ENCODE results near the gene CTDP1. TPM values are rescaled to one million over a fixed set of nuclear protein-coding genes. Genes with fewer than 3 reads are reported as not detected.

Gene CTDP1
- total RNA-seq, 1 experiment from 2014 or later, result 20.3 TPM

DNA sequence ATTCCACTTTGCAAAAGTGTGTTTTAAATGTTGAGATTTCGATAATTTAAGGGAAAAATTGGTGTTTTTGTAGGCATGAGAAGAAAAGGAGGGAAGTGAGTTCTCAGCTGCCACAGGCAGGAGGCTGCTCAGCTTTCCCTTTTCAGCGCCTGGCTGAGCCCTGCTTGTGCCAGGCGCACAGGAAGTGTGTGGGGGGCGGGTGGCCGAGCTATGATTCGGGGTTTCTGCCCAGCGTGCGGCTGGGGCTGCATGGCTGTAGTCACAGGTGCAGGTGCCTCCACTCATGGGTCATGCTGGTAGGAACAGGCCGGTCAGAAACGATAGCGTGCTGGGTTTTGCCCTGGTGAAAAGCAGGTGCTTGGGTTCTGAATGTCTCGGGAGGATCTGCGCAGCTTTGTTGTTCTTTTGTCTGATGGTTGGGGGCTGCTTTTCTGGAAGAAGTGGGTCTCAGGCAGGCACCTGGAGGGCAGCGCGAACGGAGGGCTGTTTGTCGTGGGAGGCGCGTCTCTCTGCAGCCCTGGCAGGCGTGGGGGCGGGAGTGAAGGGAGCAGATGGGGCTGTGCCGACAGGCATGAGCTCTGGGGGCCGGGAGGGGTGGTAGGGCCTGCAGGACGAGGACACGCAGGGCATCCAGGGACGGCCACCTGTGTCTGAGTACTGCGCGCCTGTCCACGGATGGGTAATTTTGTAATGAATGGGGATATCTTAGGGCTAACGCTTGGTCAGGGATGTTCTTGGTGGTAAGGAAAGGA lies 120.2 kb downstream of the CTDP1 start:
- no TSS peak for BruUV-seq (replicated peaks)
- H3K4me1 Mint-ChIP-seq (ENCODE audit: insufficient read depth, unreplicated experiment), result no peaks in the 10 kb centered on the region
- no peaks in the 10 kb centered on the region for H3K36me3 Mint-ChIP-seq (ENCODE audit: insufficient read depth, unreplicated experiment)
- peaks cover 15% of the 10 kb centered on the region for H3K9me3 Mint-ChIP-seq (ENCODE audit: unreplicated experiment)
- no peak for DNase-seq (ENCODE audit: unreplicated experiment)
- ChIA-PET CTCF (no interaction called here), POLR2A (no interaction called here)
- H3K27me3 Mint-ChIP-seq (ENCODE audit: insufficient read depth, unreplicated experiment), result peaks cover 12% of the 10 kb centered on the region
- TF ChIP-seq, protein P1, sequence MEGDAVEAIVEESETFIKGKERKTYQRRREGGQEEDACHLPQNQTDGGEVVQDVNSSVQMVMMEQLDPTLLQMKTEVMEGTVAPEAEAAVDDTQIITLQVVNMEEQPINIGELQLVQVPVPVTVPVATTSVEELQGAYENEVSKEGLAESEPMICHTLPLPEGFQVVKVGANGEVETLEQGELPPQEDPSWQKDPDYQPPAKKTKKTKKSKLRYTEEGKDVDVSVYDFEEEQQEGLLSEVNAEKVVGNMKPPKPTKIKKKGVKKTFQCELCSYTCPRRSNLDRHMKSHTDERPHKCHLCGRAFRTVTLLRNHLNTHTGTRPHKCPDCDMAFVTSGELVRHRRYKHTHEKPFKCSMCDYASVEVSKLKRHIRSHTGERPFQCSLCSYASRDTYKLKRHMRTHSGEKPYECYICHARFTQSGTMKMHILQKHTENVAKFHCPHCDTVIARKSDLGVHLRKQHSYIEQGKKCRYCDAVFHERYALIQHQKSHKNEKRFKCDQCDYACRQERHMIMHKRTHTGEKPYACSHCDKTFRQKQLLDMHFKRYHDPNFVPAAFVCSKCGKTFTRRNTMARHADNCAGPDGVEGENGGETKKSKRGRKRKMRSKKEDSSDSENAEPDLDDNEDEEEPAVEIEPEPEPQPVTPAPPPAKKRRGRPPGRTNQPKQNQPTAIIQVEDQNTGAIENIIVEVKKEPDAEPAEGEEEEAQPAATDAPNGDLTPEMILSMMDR (IDR thresholded peaks at IDR 0.05; ENCODE audit: unreplicated experiment), result no peak
- intact Hi-C loops (cut with micrococcal nuclease), result no loop called here
- H3K4me3 Mint-ChIP-seq (ENCODE audit: unreplicated experiment), result no peak overlapping the region
- H3K27ac Mint-ChIP-seq (ENCODE audit: low read depth, unreplicated experiment), result no peak overlapping the region

DNA sequence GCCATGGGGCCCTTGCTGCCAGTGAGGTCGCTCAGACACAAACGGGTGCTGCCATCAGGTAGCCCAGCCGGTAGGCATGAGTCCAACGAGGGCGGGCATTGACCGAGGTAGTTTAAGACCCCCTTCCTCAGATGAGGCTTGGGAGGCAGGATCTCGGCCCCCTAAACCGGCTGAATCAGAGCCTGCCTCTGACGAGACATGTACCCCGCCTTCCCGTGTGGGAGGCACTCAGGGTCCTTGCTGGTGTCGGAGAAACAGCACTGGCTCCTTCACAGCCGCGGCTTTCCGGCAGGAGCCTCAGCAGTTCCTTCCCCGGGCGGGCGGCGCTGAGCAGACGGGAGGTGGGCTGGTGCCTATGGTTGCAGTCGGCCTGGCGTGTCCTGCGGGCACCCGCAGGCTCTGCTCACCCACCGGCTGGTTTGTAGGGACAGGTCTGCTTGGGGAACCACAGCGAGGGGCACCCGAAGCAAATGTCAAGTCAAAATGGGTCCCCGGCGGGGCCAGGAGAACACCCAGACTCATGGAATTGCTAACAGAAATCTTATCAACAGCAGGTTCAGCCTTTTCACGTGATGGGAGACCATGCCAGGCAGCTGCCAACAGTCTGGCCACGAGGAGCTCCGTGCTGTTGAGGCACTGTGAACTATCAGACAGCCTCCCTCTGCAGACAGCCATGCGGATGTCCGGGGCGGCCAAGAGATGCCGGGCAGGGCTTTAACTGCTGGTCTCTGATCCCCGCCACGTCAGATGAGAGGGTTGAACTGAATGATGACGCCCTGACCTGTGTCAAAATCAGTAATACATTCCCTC lies 121.0 kb downstream of the CTDP1 start:
- Mint-ChIP-seq H3K36me3 (ENCODE audit: insufficient read depth, unreplicated experiment) (no peaks in the 10 kb centered on the region), H3K4me1 (ENCODE audit: insufficient read depth, unreplicated experiment) (no peaks in the 10 kb centered on the region), H3K27me3 (ENCODE audit: insufficient read depth, unreplicated experiment) (peaks cover 12% of the 10 kb centered on the region), H3K9me3 (ENCODE audit: unreplicated experiment) (peaks cover 11% of the 10 kb centered on the region), H3K4me3 (ENCODE audit: unreplicated experiment) (no peak overlapping the region), H3K27ac (ENCODE audit: low read depth, unreplicated experiment) (no peak overlapping the region)
- BruUV-seq (replicated peaks), result no TSS peak
- TF ChIP-seq, protein P1 (IDR thresholded peaks at IDR 0.05; ENCODE audit: unreplicated experiment), result no peak
- DNase-seq (ENCODE audit: unreplicated experiment), result no peak
- ChIA-PET CTCF (interaction anchor here (0.6 kb wide), 1 partner anchor 70 kb away, joined by 3 read pairs; no protein-coding TSS in a partner anchor), POLR2A (no interaction called here)
- intact Hi-C loops (cut with micrococcal nuclease), result no loop called here

DNA sequence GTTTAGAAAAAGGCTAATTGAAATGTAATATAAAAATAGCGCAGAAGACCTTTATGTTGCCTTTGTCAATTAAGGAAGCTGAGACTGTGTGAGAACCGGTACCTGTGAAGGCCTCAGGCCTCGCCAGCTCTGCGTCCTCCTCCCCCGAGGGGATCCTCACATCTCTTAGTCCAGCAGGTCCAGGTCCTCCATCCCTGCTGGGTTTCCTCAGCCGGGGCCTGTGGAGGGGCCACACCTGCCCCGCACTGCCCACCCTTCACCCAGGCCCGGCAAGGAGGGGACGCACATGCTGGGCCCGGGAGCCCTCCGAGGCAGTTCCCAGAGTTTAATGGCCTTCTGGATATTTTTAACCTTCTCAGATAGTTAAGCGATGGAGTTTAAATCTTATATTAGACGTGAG lies 121.6 kb downstream of the CTDP1 start:
- Mint-ChIP-seq H3K9me3 (ENCODE audit: unreplicated experiment) (peaks cover 16% of the 10 kb centered on the region), H3K27ac (ENCODE audit: low read depth, unreplicated experiment) (no peak overlapping the region), H3K36me3 (ENCODE audit: insufficient read depth, unreplicated experiment) (no peaks in the 10 kb centered on the region), H3K4me3 (ENCODE audit: unreplicated experiment) (no peak overlapping the region), H3K27me3 (ENCODE audit: insufficient read depth, unreplicated experiment) (peaks cover 12% of the 10 kb centered on the region), H3K4me1 (ENCODE audit: insufficient read depth, unreplicated experiment) (no peaks in the 10 kb centered on the region)
- CTCF ChIA-PET, result interaction anchor here (0.6 kb wide), 1 partner anchor 70 kb away, joined by 3 read pairs; no protein-coding TSS in a partner anchor
- POLR2A ChIA-PET, result no interaction called here
- no peak for DNase-seq (ENCODE audit: unreplicated experiment)
- BruUV-seq (replicated peaks), result no TSS peak
- intact Hi-C loops (cut with micrococcal nuclease), result no loop called here
- TF ChIP-seq, protein P1 (IDR thresholded peaks at IDR 0.05; ENCODE audit: unreplicated experiment), result no peak

DNA sequence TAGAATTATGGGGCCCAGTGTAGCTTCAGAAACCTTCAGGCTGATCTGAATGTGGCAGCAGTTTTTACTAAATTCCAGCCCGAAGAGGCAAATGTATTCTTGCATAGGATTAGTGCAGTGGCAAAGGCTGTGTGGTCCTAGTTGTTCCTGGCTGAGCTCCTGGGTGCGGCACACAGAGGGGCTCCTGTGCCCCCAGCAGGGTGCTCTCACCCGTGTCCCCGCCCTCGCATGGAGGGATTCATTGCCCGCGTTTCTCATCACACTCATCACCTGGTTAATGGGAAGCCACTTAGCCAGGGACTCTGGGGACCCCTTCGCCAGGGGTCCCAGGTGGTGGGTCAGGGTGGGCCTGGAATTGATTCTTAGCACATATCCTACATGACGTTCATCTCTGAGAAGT lies 122.0 kb downstream of the CTDP1 start:
- Mint-ChIP-seq H3K4me1 (ENCODE audit: insufficient read depth, unreplicated experiment) (no peaks in the 10 kb centered on the region), H3K36me3 (ENCODE audit: insufficient read depth, unreplicated experiment) (no peaks in the 10 kb centered on the region), H3K27me3 (ENCODE audit: insufficient read depth, unreplicated experiment) (peaks cover 12% of the 10 kb centered on the region), H3K4me3 (ENCODE audit: unreplicated experiment) (no peak overlapping the region), H3K9me3 (ENCODE audit: unreplicated experiment) (peaks cover 16% of the 10 kb centered on the region), H3K27ac (ENCODE audit: low read depth, unreplicated experiment) (no peak overlapping the region)
- TF ChIP-seq, protein P1 (IDR thresholded peaks at IDR 0.05; ENCODE audit: unreplicated experiment), result no peak
- POLR2A ChIA-PET, result no interaction called here
- DNase-seq (ENCODE audit: unreplicated experiment), result no peak
- CTCF ChIA-PET, result no interaction called here
- intact Hi-C loops (cut with micrococcal nuclease), result no loop called here
- BruUV-seq (replicated peaks), result no TSS peak
